ENCODE measurements around the gene SDCBP2.

- TF ChIP-seq CTCF (IDR thresholded peaks at IDR 0.05; ENCODE audit: insufficient read depth, low read depth, low read length): no peak
- TF ChIP-seq EZH2 (IDR thresholded peaks at IDR 0.05; ENCODE audit: insufficient read depth, low read length): no peak
These were observed 19.5 kb downstream of the SDCBP2 start for GRCh38 chr20:1309439-1309847.

All from astrocyte (in vitro differentiated cells and primary cell).